IMR-90 (cell line): Measurements from ENCODE around the gene OSBPL3. TPM values are rescaled to one million over a fixed set of nuclear protein-coding genes. Genes with fewer than 3 reads are reported as not detected.

Experiments
- ATAC-seq: fragments of 200-7000 bp; cut with Tn5 transposase; 2 replicates; pipeline ENCODE4 v1.9.1; 2020; ENCODE audit warnings: low read depth, mild to moderate bottlenecking, moderate library complexity
- BruUV-seq: library from RNA; stranded (reverse); fragments of 400-500 nt; replicated peaks from 2 replicates; lab custom pipeline; 2021; lab: Mats Ljungman, UMichigan
- CTCF ChIA-PET: fragments of 300-600 bp; formaldehyde crosslinking; extraction: SDS; loops from one replicate; lab custom pipeline; 2021; ENCODE audit warnings: antibody characterized with exemption; lab: Yijun Ruan, JAX
- POLR2A ChIA-PET: fragments of 300-600 bp; sonication (Branson Sonifier 250); formaldehyde crosslinking; loops from one replicate; lab custom pipeline; 2022; ENCODE audit warnings: antibody characterized with exemption; ENCODE audit not compliant: unreplicated experiment; lab: Charles Lee
- DNase-seq: peaks from one replicate; pipeline ENCODE4 v3.0.0; 2013
- H2AFZ ChIP-seq: replicated peaks from 2 replicates; pipeline ENCODE3; 2013; ENCODE audit warnings: low read length, mild to moderate bottlenecking; ENCODE audit not compliant: poor library complexity
- H2AK5ac ChIP-seq: 2 replicates; pipeline ENCODE4 v1.6.1; 2013; ENCODE audit warnings: low read depth, low read length, inconsistent platforms
- H2AK9ac ChIP-seq: replicated peaks from 2 replicates; pipeline ENCODE3; 2013; ENCODE audit warnings: mild to moderate bottlenecking, low read depth, low read length, moderate library complexity; ENCODE audit not compliant: poor library complexity
- H2BK120ac ChIP-seq: 2 replicates; pipeline ENCODE4 v1.6.1; 2013; ENCODE audit warnings: low read depth, low read length, inconsistent platforms
- H2BK15ac ChIP-seq: 3 replicates; pipeline ENCODE4 v1.6.1; 2013; ENCODE audit warnings: low read depth, low read length, inconsistent platforms
- H2BK20ac ChIP-seq: 2 replicates; pipeline ENCODE4 v1.6.1; 2013; ENCODE audit warnings: low read depth, mild to moderate bottlenecking, inconsistent platforms, low read length, moderate library complexity
- H2BK5ac ChIP-seq: 2 replicates; pipeline ENCODE4 v1.6.1; 2013; ENCODE audit warnings: mild to moderate bottlenecking, low read depth, low read length, inconsistent platforms; ENCODE audit not compliant: poor library complexity, severe bottlenecking
- H3K14ac ChIP-seq: replicated peaks from 2 replicates; pipeline ENCODE4 v1.6.1; 2013; ENCODE audit warnings: low read depth, low read length, inconsistent platforms
- H3K18ac ChIP-seq: 2 replicates; pipeline ENCODE4 v1.6.1; 2013; ENCODE audit warnings: low read depth, low read length, control low read depth
- H3K23ac ChIP-seq: 2 replicates; pipeline ENCODE4 v1.6.1; 2013; ENCODE audit warnings: low read depth, low read length, inconsistent platforms
- H3K27ac ChIP-seq: 2 replicates; pipeline ENCODE4 v1.5.1; 2013; ENCODE audit warnings: mild to moderate bottlenecking, control low read depth, low read length; ENCODE audit not compliant: insufficient read depth
- H3K27me3 ChIP-seq: 2 replicates; pipeline ENCODE4 v1.6.1; 2013; ENCODE audit warnings: low read length; ENCODE audit not compliant: control insufficient read depth, insufficient read depth
- H3K36me3 ChIP-seq: 2 replicates; pipeline ENCODE4 v1.6.1; 2013; ENCODE audit warnings: low read length, mixed read lengths; ENCODE audit not compliant: control insufficient read depth, insufficient read depth
- H3K4ac ChIP-seq: 2 replicates; pipeline ENCODE4 v1.6.1; 2013; ENCODE audit warnings: low read depth, low read length, inconsistent platforms
- H3K4me1 ChIP-seq: 2 replicates; pipeline ENCODE4 v1.6.1; 2013; ENCODE audit warnings: low read length, mixed read lengths; ENCODE audit not compliant: control insufficient read depth, insufficient read depth
- H3K4me2 ChIP-seq: 2 replicates; pipeline ENCODE4 v1.6.1; 2013; ENCODE audit warnings: low read depth, mild to moderate bottlenecking, control low read depth, low read length, moderate library complexity
- H3K4me3 ChIP-seq: 2 replicates; pipeline ENCODE4 v1.5.1; 2013; ENCODE audit warnings: low read depth, mild to moderate bottlenecking, control low read depth, low read length, moderate library complexity; ENCODE audit not compliant: insufficient read depth
- H3K56ac ChIP-seq: 2 replicates; pipeline ENCODE4 v1.6.1; 2013; ENCODE audit warnings: low read length, inconsistent platforms; ENCODE audit not compliant: insufficient read depth; ENCODE audit errors: extremely low read depth
- H3K79me1 ChIP-seq, 2 experiments: 2 replicates each; pipeline ENCODE4 v1.6.1; 2013; ENCODE audit warnings: low read length in 2 of 2, inconsistent platforms in 1 of 2, low read depth in 1 of 2
- H3K9ac ChIP-seq: 2 replicates; pipeline ENCODE4 v1.6.1; 2013; ENCODE audit warnings: low read depth, low read length, control low read depth
- H3K9me1 ChIP-seq: 2 replicates; pipeline ENCODE4 v1.6.1; 2013; ENCODE audit warnings: low read length, inconsistent platforms; ENCODE audit not compliant: insufficient read depth
- H3K9me3 ChIP-seq: 2 replicates; pipeline ENCODE4 v1.6.1; 2013; ENCODE audit warnings: low read length; ENCODE audit not compliant: control insufficient read depth, insufficient read depth
- H4K20me1 ChIP-seq: 2 replicates; pipeline ENCODE4 v1.6.1; 2013; ENCODE audit warnings: low read length, inconsistent platforms; ENCODE audit not compliant: insufficient read depth
- H4K5ac ChIP-seq: 2 replicates; pipeline ENCODE4 v1.6.1; 2013; ENCODE audit warnings: mild to moderate bottlenecking, low read depth, low read length, control low read depth
- H4K8ac ChIP-seq, 2 experiments: 2 replicates each; pipeline ENCODE4 v1.6.1; 2013; ENCODE audit warnings: low read depth in 2 of 2, low read length in 2 of 2, control low read depth in 1 of 2, inconsistent platforms in 1 of 2
- H4K91ac ChIP-seq: 2 replicates; pipeline ENCODE4 v1.6.1; 2013; ENCODE audit warnings: low read depth, low read length, inconsistent platforms; ENCODE audit not compliant: insufficient read depth
- BHLHE40 ChIP-seq: fragments of 150-350 bp; IDR thresholded peaks from 2 replicates; pipeline ENCODE4 v1.6.1; 2016; ENCODE audit warnings: mild to moderate bottlenecking, low read depth, low read length
- MAFK ChIP-seq: IDR thresholded peaks from 2 replicates; pipeline ENCODE4 v1.6.1; 2012; ENCODE audit warnings: low read depth, low read length, improper control_type of control experiment
- NFE2L2 ChIP-seq: fragments of 150-350 bp; IDR thresholded peaks from 2 replicates; pipeline ENCODE4 v1.6.1; 2016; ENCODE audit warnings: low read depth, mild to moderate bottlenecking, low read length
- POLR2A ChIP-seq: IDR thresholded peaks from 2 replicates; pipeline ENCODE4 v1.6.1; 2012; ENCODE audit warnings: mild to moderate bottlenecking, low read depth, low read length
- RFX5 ChIP-seq: IDR thresholded peaks from 2 replicates; pipeline ENCODE4 v1.8.0; 2012; ENCODE audit warnings: low read depth, mild to moderate bottlenecking, low read length, moderate library complexity
- WGBS, 2 experiments: methylation state at CpG; one replicate each; pipeline versions ENCODE4 v1.1.5 to v1.1.7; 2013; ENCODE audit warnings: missing lambda C conversion rate in 2 of 2; ENCODE audit not compliant: insufficient read length in 1 of 2; ENCODE audit errors: extremely low coverage in 2 of 2; 5-methylcytosine and 5-hydroxymethylcytosine counted together
- dilution Hi-C: fragments of 300-500 bp; cut with HindIII; formaldehyde crosslinking; loops from one replicate; pipeline ENCODE4 v1.14.3; 2018; ENCODE audit warnings: low sequenced_read_pairs; ENCODE audit not compliant: unreplicated experiment
- in situ Hi-C: fragments of 300-500 bp; cut with MboI; formaldehyde crosslinking; loops from 3 replicates; pipeline ENCODE4 v1.14.3; 2019; ENCODE audit warnings: low sequenced_read_pairs, inconsistent platforms, mixed read lengths
- intact Hi-C: fragments of 100-400 bp; cut with micrococcal nuclease; formaldehyde crosslinking; loops from 2 replicates; pipeline ENCODE4 v1.10.0; 2022
- polyA plus RNA-seq, 3 experiments: library from polyadenylated mRNA; depleted of rRNA; stranded (reverse); fragments of >200 nt; gene quantifications; 2 replicates each; pipeline ENCODE4 v1.2.3, GENCODE V29; 2012; ENCODE audit warnings: low replicate concordance in 1 of 3
- total RNA-seq: library from RNA; depleted of rRNA; stranded (reverse); fragments of >200 nt; gene quantifications from 2 replicates; pipeline ENCODE4 v1.2.3, GENCODE V29; 2012

OSBPL3 gene
- total and polyA plus RNA-seq, 2 of the 4 experiments (the other 2 are of a cell fraction): 18.0 to 29.9 TPM

DNA sequence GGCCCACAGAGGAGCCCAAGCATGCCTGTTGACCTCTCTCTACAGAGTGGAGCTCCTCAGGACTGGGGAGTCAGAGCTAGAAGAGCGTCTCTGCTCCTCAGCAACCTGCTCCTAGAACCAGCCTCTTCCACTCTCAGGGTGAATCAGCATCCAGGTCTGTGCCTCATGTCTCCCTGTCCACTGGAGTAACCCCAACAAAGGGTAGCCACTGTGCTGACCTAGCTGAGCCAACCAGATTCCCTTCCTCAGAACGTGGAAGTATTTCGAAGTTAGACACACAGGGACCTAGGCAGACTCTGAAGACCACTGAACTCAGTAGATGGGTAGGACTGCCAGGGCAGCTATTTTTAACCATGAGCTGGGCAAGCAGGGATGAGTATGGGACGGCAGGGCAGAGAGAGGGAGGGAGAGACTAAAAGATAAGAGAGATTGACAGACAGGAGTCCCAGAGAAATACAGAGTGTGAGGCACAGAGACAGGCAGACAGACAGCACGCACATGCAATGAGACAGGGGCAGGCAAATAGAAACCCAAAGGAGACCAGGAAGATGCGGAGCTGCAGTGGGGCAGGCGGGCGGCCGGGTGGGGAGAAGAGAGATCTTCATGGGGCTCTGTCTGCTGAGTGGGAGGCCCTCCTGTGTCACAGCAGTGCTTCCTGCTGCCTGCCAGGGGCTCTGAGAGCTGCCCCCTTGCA lies 56.7 kb downstream of the OSBPL3 start:
- Histone ChIP-seq H4K20me1 (peaks cover 18% of the 10 kb centered on the region; the same call in 1 of the 2 replicates), H3K9me1 (peaks cover 17% of the 10 kb centered on the region), H3K27me3 (no peaks in the 10 kb centered on the region), H4K8ac (no peak overlapping the region), H3K14ac (no peak overlapping the region; the same call in 1 of the 2 replicates), H3K9ac (no peak overlapping the region), H2AFZ (no peak overlapping the region), H2BK120ac (no peak overlapping the region), H2BK15ac (no peak overlapping the region), H3K4me1 (peaks cover 24% of the 10 kb centered on the region), H3K23ac (peak overlapping the region; percentile 59), H3K9me3 (no peaks in the 10 kb centered on the region), H2BK5ac (peak overlapping the region; percentile 25), H4K5ac (no peak overlapping the region), H3K18ac (no peak overlapping the region), H3K36me3 (no peaks in the 10 kb centered on the region), H2BK20ac (no peak overlapping the region), H3K79me1 (peaks cover 50 to 65% of the 10 kb centered on the region in 2 experiments), H3K4me3 (no peak overlapping the region), H3K27ac (no peak overlapping the region), H3K56ac (no peak overlapping the region), H2AK9ac (no peak overlapping the region), H3K4ac (peak overlapping the region; percentile 19; the same call in 1 of the 2 replicates), H4K91ac (no peak overlapping the region), H3K4me2 (no peak overlapping the region), H2AK5ac (peak overlapping the region; percentile 45; the same call in 1 of the 2 replicates)
- WGBS, 2 experiments: 88% methylated on average over 4 of the region's 9 CpGs; no CpG with 5 or more reads in 1 of the 2 experiments
- no TSS peak for BruUV-seq
- no peak for DNase-seq
- POLR2A ChIA-PET: no interaction called here
- CTCF ChIA-PET: no interaction called here
- intact Hi-C loops (loop anchor here (10.0 kb wide), 1 partner anchor 51 kb away; no protein-coding TSS in a partner anchor), dilution Hi-C loops (no loop called here), in situ Hi-C loops (no loop called here)
- TF ChIP-seq MAFK: no peak
- no peak for TF ChIP-seq BHLHE40
- no peak for TF ChIP-seq NFE2L2
- no peak for TF ChIP-seq POLR2A
- TF ChIP-seq RFX5: no peak
- ATAC-seq: no peak
